ENCODE results near the gene CEBPZOS. TPM values are rescaled to one million over a fixed set of nuclear protein-coding genes. Genes with fewer than 3 reads are reported as not detected.

CEBPZOS gene
- total and polyA plus RNA-seq, 9 of the 15 experiments (the other 6 are each of a cell fraction or from before 2014, with no cell fraction given): 21.7 to 64.8 (median 46.7) TPM

DNA sequence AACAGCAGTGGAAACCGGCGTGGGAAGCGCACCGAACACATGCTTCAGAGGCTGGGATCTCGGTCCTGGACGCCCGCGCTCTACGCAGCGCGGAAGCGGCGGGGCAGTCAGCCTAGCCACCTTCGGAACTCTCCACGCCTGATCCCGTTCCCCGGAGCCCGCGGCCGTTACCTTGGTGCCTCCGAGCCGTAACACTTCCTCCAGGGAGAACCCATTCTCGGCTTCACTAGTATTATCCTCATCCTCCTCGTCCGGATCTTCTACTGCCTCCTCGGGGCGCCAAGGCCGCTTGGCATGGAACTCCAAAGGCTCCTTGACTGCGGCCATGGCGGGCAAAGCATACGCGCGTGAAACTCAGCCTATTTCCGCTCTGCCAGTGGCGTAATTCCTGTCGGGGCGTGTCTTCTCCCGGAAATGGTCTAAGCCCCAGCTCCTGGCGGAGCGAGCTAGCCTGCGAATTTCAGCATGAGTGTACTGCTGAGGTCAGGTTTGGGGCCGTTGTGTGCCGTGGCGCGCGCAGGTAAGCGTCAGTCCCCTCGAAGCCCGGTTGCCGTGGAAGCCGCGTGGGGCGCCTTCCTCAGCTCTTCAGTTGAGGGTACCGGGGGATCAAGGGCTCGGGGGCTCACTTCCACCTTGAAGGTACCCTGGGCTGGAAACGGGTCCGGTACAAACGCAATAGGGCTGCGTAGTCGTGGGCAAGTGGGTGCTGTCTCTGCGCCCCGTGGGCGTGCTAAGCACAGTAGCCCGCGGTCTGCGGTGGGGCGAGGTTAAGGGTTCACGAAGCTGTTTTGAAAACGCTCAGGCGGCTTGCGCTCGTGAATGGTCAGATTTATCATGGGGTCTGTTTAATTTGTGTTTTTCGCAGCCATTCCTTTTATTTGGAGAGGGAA lies 35.2 kb downstream of the CEBPZOS start, which contains the start of the genes CEBPZ and NDUFAF7 (continued):
- TF ChIP-seq ZBTB5 (IDR thresholded peaks at IDR 0.05) (no peak), RBM22 (IDR thresholded peaks at IDR 0.05; ENCODE audit: low read depth, low read length, poor library complexity, severe bottlenecking) (no peak), SRSF3 (IDR thresholded peaks at IDR 0.05; ENCODE audit: insufficient read depth, low read length) (0 out of 2 replicates have a peak, but pooled peaks have one; percentile 54), ZNF696 (CRISPR knock-in tag; conservative IDR thresholded peaks at IDR 0.05) (no peak), GTF2B (IDR thresholded peaks at IDR 0.05; ENCODE audit: extremely low read depth, insufficient read length) (peak; percentile 51), SRSF9 (IDR thresholded peaks at IDR 0.05; ENCODE audit: borderline replicate concordance, low read depth, low read length) (no peak), SRSF1 (IDR thresholded peaks at IDR 0.05; ENCODE audit: low read depth, low read length) (no peak), TOE1 (IDR thresholded peaks at IDR 0.05; ENCODE audit: borderline replicate concordance) (no peak), TOE1 (CRISPR knock-in tag; IDR thresholded peaks at IDR 0.05; ENCODE audit: borderline replicate concordance, low read depth) (no peak), ZNF780A (CRISPR knock-in tag; IDR thresholded peaks at IDR 0.05) (no peak)
- TF ChIP-seq, protein P1, sequence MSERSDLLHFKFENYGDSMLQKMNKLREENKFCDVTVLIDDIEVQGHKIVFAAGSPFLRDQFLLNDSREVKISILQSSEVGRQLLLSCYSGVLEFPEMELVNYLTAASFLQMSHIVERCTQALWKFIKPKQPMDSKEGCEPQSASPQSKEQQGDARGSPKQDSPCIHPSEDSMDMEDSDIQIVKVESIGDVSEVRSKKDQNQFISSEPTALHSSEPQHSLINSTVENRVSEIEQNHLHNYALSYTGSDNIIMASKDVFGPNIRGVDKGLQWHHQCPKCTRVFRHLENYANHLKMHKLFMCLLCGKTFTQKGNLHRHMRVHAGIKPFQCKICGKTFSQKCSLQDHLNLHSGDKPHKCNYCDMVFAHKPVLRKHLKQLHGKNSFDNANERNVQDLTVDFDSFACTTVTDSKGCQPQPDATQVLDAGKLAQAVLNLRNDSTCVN (CRISPR knock-in tag; IDR thresholded peaks at IDR 0.05): no peak
- TF ChIP-seq, protein P2, sequence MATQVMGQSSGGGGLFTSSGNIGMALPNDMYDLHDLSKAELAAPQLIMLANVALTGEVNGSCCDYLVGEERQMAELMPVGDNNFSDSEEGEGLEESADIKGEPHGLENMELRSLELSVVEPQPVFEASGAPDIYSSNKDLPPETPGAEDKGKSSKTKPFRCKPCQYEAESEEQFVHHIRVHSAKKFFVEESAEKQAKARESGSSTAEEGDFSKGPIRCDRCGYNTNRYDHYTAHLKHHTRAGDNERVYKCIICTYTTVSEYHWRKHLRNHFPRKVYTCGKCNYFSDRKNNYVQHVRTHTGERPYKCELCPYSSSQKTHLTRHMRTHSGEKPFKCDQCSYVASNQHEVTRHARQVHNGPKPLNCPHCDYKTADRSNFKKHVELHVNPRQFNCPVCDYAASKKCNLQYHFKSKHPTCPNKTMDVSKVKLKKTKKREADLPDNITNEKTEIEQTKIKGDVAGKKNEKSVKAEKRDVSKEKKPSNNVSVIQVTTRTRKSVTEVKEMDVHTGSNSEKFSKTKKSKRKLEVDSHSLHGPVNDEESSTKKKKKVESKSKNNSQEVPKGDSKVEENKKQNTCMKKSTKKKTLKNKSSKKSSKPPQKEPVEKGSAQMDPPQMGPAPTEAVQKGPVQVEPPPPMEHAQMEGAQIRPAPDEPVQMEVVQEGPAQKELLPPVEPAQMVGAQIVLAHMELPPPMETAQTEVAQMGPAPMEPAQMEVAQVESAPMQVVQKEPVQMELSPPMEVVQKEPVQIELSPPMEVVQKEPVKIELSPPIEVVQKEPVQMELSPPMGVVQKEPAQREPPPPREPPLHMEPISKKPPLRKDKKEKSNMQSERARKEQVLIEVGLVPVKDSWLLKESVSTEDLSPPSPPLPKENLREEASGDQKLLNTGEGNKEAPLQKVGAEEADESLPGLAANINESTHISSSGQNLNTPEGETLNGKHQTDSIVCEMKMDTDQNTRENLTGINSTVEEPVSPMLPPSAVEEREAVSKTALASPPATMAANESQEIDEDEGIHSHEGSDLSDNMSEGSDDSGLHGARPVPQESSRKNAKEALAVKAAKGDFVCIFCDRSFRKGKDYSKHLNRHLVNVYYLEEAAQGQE (IDR thresholded peaks at IDR 0.05; ENCODE audit: borderline replicate concordance): peak; percentile 24
- TF ChIP-seq, protein P2 (CRISPR knock-in tag; IDR thresholded peaks at IDR 0.05; ENCODE audit: low read depth): no peak
